Measurements from ENCODE around the gene ABCA1.
"Not testable (repeated sequence)": the region's sequence is repeated elsewhere in the genome, so short reads cannot be mapped to it uniquely, and the experiment has no call there.

ABCA1 gene

GRCh38 chr9:104912606-104913005 lies 15.3 kb downstream of the ABCA1 start:
- in situ Hi-C loops (cut with MboI; ENCODE audit: low pct_unique_long_range_greater_than_20kb, low sequenced_read_pairs), result no loop called here
- no peak for DNase-seq

DNA sequence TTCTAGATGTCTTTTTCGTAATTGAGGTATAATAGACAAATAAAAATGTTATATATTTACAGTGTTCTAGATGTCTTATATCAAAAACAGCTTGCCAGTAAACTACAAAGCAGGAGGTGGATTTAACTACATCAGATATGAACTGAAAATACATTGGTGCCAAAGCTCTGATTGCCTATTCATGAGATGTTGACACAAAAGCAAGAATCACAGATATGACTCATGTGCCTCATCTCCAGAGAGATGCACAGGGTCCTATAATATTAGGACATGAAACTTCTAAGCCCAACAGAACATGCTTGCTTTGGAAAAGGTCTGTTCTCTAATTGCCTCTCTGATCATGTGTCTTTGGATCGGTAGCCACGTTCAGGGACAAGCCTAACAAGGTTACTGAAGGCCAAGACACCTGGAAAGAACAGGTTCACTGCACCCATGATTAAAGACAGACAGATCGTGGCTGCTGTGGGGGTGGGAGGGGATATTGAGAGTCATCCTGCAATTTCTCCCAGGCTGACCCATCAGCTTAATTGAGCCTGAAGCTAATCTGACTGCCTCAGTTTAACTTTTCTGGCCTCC lies 16.8 kb downstream of the ABCA1 start:
- DNase-seq, result no peak
- in situ Hi-C loops (cut with MboI; ENCODE audit: low pct_unique_long_range_greater_than_20kb, low sequenced_read_pairs), result no loop called here

GRCh38 chr9:104907278-104907951 lies 20.5 kb downstream of the ABCA1 start:
- no peak for DNase-seq
- in situ Hi-C loops (cut with MboI; ENCODE audit: low pct_unique_long_range_greater_than_20kb, low sequenced_read_pairs), result no loop called here

- in situ Hi-C loops (cut with MboI; ENCODE audit: low pct_unique_long_range_greater_than_20kb, low sequenced_read_pairs), result no loop called here
- DNase-seq, result no peak
Observed at GRCh38 chr9:104906441-104907277, 21.3 kb downstream of the ABCA1 start.

DNA sequence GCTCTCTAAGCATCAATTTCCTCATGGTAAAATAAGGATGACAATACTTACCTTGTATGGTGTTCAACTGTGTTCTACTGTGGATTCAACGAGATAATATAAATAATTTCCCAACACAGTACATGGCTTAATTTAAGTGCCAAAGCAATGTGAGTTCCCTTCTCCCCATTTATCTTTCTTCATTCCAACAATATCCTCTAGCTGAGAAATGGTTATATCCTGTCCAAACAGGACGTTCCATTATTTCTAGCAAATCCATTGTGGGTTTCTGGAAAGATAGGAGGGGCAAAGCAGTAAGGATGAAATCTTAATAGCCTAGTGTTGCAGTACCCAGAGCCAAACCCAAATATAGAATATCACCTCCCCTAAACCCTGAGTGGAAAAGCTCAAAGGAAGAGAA lies 22.0 kb downstream of the ABCA1 start:
- in situ Hi-C loops (cut with MboI; ENCODE audit: low pct_unique_long_range_greater_than_20kb, low sequenced_read_pairs), result no loop called here
- no peak for DNase-seq

GRCh38 chr9:104905153-104905901 lies 22.6 kb downstream of the ABCA1 start:
- in situ Hi-C loops (cut with MboI; ENCODE audit: low pct_unique_long_range_greater_than_20kb, low sequenced_read_pairs), result no loop called here
- DNase-seq, result no peak

- DNase-seq, result no peak
- in situ Hi-C loops (cut with MboI; ENCODE audit: low pct_unique_long_range_greater_than_20kb, low sequenced_read_pairs), result no loop called here
Observed at GRCh38 chr9:104903609-104904008, 24.3 kb downstream of the ABCA1 start.

DNA sequence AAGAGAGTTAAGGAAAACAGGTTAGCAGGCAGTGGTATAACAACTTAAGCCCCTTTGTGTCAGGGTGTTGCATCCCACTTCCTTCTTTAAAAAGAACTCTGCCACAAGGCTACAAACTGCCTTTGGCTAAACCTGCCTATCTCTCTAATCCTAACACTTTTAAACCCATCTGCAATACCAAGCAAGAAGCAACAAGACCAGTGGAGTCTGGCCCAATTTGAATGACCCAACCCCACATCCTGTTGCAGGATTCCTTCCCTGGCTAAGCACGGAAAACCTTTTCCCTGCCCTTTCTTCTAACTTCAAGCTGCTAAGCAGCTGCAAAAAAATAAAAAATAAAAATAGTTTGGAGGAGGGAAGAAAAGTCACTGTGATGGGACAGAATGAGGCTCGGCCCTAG lies 27.1 kb downstream of the ABCA1 start:
- no peak for DNase-seq
- in situ Hi-C loops (cut with MboI; ENCODE audit: low pct_unique_long_range_greater_than_20kb, low sequenced_read_pairs), result no loop called here

GRCh38 chr9:104900324-104900723 lies 27.6 kb downstream of the ABCA1 start:
- in situ Hi-C loops (cut with MboI; ENCODE audit: low pct_unique_long_range_greater_than_20kb, low sequenced_read_pairs), result no loop called here
- no peak for DNase-seq

DNA sequence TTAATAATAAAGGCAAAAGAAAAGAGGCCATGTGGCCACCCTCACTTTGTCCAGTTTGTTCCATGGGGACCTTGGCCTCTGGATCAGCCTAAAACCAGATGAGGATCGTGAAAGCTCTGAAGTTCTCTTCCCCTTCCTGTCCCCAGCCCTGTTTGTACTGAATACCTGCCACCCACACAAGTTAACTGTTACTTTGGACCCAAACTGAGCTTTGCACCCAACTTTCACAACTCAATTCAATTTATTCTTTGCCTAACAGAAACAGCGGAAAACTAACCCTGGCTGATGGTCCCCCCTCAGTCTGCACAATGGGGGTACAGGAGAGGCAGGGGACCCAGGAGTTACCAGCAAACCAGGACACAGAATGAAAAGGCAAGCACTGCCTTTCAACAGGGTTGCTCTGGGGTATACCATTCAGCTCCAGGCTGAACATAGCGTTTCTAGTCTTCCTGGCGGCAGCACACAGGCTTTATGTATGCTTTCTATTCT lies 28.2 kb downstream of the ABCA1 start:
- in situ Hi-C loops (cut with MboI; ENCODE audit: low pct_unique_long_range_greater_than_20kb, low sequenced_read_pairs), result no loop called here
- DNase-seq, result no peak

DNA sequence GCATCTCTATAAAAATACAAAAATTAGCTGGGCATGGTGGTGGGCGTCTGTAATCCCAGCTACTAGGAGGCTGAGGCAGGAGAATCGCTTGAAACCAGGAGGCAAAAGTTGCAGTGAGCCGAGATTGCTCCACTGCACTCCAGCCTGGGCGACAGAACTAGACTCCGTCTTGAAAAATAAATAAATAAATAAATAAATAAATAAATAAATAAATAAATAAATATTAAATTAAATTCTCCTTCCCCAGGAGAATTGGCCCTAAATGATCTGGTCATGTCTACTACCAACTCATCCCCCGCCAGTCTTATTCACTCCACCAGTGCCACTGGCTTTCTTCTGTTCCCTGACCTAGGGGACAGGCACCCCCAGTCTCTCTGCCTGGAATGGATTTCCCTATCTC lies 29.6 kb downstream of the ABCA1 start:
- DNase-seq; in situ Hi-C loops (cut with MboI; ENCODE audit: low pct_unique_long_range_greater_than_20kb, low sequenced_read_pairs): not testable (repeated sequence)

GRCh38 chr9:104896131-104896530 lies 31.8 kb downstream of the ABCA1 start:
- in situ Hi-C loops (cut with MboI; ENCODE audit: low pct_unique_long_range_greater_than_20kb, low sequenced_read_pairs), result no loop called here
- no peak for DNase-seq

DNA sequence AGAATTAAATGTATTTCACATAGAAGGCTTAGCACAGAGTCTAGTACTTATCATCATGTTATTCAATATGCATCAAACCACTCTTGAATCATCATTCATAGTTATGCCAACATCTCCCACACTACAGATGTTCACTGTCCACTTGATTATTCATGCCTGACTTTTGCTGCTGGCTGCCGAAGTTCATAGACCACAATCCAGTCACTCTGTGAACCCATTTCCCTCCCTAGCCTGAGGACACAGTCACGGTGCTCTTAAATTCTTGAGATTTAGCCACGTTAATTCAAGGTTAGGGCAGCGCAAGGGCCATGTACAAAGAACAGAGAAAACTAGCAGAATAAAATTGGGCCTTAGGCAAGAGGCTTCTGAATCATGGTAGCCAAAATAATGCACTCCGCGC lies 32.4 kb downstream of the ABCA1 start:
- in situ Hi-C loops (cut with MboI; ENCODE audit: low pct_unique_long_range_greater_than_20kb, low sequenced_read_pairs), result no loop called here
- DNase-seq, result no peak

- in situ Hi-C loops (cut with MboI; ENCODE audit: low pct_unique_long_range_greater_than_20kb, low sequenced_read_pairs), result no loop called here
- no peak for DNase-seq
Observed at GRCh38 chr9:104892701-104893100, 35.3 kb downstream of the ABCA1 start.

GRCh38 chr9:104890433-104890770 lies 37.6 kb downstream of the ABCA1 start:
- no peak for DNase-seq
- in situ Hi-C loops (cut with MboI; ENCODE audit: low pct_unique_long_range_greater_than_20kb, low sequenced_read_pairs), result no loop called here

- in situ Hi-C loops (cut with MboI; ENCODE audit: low pct_unique_long_range_greater_than_20kb, low sequenced_read_pairs), result no loop called here
- DNase-seq, result no peak
Observed at GRCh38 chr9:104885818-104886709, 41.9 kb downstream of the ABCA1 start.

DNA sequence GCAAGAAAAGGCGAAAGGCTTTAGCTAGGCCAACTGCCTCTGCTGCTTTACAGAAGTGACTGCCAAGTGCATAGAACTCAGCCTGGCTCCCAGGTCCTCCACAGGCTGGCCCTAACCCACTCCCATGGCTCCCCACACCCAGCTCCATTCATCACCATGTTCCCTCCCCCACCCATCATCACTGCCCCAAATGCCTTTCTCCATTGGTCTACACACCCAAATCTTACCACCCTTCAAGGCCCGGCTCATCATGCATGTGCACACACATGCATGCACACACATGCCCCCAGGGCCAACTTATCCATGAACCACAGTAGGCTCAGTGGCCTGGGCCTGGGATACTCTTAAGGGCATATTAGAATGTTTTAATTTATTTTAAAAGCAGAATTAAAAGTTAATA lies 44.8 kb downstream of the ABCA1 start:
- no peak for DNase-seq
- in situ Hi-C loops (cut with MboI; ENCODE audit: low pct_unique_long_range_greater_than_20kb, low sequenced_read_pairs), result no loop called here

DNA sequence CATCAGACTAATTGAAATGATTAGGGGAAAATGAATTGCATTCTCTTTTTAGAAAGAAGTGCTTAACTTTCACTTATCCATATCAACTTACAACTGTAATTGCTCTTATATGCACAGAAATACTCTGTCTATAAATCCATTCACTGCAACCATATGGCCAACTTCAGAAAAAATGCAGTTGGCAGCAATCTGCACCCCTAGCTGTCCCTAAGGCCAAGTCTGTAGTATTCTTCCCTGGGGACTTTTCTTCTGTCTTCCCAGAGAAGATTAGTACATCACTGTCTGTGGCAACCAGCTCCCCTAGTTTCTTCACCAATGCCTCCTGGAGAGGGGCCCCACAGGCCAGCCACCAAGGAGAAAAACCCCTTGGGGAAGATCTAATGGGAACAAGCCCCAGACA lies 45.4 kb downstream of the ABCA1 start:
- in situ Hi-C loops (cut with MboI; ENCODE audit: low pct_unique_long_range_greater_than_20kb, low sequenced_read_pairs), result no loop called here
- DNase-seq, result no peak

- in situ Hi-C loops (cut with MboI; ENCODE audit: low pct_unique_long_range_greater_than_20kb, low sequenced_read_pairs), result no loop called here
- DNase-seq, result no peak
Observed at GRCh38 chr9:104882086-104882485, 45.9 kb downstream of the ABCA1 start.
